NB4 (cell line): ENCODE data around the gene PCSK2.

Source experiments
- DNase-seq: peaks from one replicate; pipeline ENCODE4 v3.0.0; 2010; ENCODE audit warnings: low read depth
- H3K4me3 ChIP-seq: one replicate; pipeline ENCODE4 v1.5.1; 2011; ENCODE audit warnings: mild to moderate bottlenecking, low read depth, low read length, moderate library complexity
- MYC ChIP-seq: IDR thresholded peaks from 2 replicates; pipeline ENCODE4 v1.6.1; 2011; ENCODE audit warnings: low read depth, low read length
- POLR2A ChIP-seq: IDR thresholded peaks from 2 replicates; pipeline ENCODE4 v1.6.1; 2011; ENCODE audit warnings: mild to moderate bottlenecking; ENCODE audit not compliant: insufficient read length; ENCODE audit errors: extremely low read depth
- TF ChIP-seq, protein P1 (sequence below): IDR thresholded peaks from 2 replicates; pipeline ENCODE4 v1.6.1; 2011; ENCODE audit warnings: low read depth, low read length
- TF ChIP-seq, protein P2 (sequence below): IDR thresholded peaks from one replicate; pipeline ENCODE4 v1.5.1; 2012; ENCODE audit warnings: low read depth, low read length

The PCSK2 gene

GRCh38 chr20:17315407-17316231, 88.8 kb downstream of the PCSK2 start:
- TF ChIP-seq POLR2A (no peak), MYC (no peak)
- TF ChIP-seq, protein P1, sequence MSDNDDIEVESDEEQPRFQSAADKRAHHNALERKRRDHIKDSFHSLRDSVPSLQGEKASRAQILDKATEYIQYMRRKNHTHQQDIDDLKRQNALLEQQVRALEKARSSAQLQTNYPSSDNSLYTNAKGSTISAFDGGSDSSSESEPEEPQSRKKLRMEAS, result no peak
- TF ChIP-seq, protein P2, sequence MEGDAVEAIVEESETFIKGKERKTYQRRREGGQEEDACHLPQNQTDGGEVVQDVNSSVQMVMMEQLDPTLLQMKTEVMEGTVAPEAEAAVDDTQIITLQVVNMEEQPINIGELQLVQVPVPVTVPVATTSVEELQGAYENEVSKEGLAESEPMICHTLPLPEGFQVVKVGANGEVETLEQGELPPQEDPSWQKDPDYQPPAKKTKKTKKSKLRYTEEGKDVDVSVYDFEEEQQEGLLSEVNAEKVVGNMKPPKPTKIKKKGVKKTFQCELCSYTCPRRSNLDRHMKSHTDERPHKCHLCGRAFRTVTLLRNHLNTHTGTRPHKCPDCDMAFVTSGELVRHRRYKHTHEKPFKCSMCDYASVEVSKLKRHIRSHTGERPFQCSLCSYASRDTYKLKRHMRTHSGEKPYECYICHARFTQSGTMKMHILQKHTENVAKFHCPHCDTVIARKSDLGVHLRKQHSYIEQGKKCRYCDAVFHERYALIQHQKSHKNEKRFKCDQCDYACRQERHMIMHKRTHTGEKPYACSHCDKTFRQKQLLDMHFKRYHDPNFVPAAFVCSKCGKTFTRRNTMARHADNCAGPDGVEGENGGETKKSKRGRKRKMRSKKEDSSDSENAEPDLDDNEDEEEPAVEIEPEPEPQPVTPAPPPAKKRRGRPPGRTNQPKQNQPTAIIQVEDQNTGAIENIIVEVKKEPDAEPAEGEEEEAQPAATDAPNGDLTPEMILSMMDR, result no peak
- DNase-seq, result no peak
- H3K4me3 ChIP-seq, result no peak overlapping the region

- TF ChIP-seq, protein P1, result no peak
- TF ChIP-seq, protein P2, result no peak
- TF ChIP-seq MYC, result no peak
- no peak for TF ChIP-seq POLR2A
- no peak overlapping the region for H3K4me3 ChIP-seq
- no peak for DNase-seq
Observed at GRCh38 chr20:17316316-17317038, 89.6 kb downstream of the PCSK2 start.

DNA sequence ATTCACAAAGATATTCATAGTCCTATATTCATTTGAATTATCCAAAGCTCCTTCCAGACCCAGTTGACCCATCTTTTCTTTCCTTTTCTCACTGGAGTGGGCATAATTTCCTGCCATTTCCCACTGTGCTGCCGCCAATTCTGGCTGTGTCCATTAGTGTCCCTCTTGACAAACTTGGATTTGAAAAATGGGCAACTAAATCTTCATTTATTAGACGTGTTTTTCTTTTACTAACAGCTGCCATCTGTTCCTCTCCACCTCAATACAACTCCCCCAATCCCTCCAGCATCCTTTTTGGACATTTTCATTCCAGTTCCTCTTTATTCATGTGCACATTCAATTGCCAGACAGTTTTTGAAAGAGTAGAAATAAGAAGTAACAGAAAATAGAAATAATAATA, 90.5 kb downstream of the PCSK2 start:
- H3K4me3 ChIP-seq, result no peak overlapping the region
- no peak for DNase-seq
- TF ChIP-seq, protein P1, result no peak
- no peak for TF ChIP-seq POLR2A
- TF ChIP-seq, protein P2, result no peak

DNA sequence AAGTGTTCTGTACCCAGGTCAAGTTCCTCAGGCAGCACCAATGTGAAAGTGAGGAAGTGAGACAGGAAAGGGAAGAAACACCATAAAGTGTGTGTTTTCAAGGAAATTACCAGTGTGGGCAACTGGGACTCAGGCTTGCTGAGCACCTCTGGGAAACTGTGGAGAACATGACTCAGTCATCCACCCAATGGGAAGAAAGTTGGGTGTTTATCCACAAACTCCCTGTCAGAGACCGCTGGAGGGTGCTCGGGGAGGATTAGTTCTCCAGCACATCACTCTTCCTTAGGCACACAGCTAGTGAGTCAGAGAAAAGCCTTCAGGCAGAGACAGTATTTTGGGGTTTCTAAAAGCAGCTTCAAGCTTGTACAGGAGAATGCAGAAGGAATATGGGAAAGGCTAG, 93.6 kb downstream of the PCSK2 start:
- DNase-seq, result no peak
- TF ChIP-seq, protein P2, result no peak
- TF ChIP-seq MYC, result no peak
- H3K4me3 ChIP-seq, result no peak overlapping the region

DNA sequence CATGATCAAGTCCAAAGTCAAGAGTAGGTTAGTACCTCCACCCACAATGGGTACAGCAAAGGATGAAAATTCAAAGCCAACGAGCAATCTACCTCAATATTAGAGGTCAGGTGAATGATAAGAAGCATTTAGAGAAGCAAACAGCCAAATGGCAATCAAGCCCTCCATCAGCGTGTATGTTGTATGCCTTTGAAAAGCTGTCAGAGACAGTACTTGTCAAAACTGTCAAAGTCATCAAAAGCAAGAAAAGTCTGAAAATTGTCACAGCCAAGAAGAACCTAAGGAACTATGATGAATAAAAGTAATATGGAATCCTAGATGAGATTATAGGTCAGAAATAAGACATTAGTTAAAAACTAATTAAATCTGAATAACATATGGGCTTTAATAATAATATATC, 99.3 kb downstream of the PCSK2 start:
- no peak overlapping the region for H3K4me3 ChIP-seq
- DNase-seq, result no peak
- TF ChIP-seq, protein P2, result no peak
- TF ChIP-seq, protein P1, result no peak
- TF ChIP-seq POLR2A (no peak), MYC (no peak)
